A673 (cell line): ENCODE data around the gene CYBA. TPM values are rescaled to one million over a fixed set of nuclear protein-coding genes. Genes with fewer than 3 reads are reported as not detected.

Experiments used
- BruUV-seq: library from RNA; stranded (reverse); fragments of 400-500 nt; replicated peaks from 2 replicates; lab custom pipeline; 2021; lab: Mats Ljungman, UMichigan
- CTCF ChIA-PET: fragments of 300-600 bp; sonication (Branson Sonifier 250); formaldehyde crosslinking; loops from one replicate; lab custom pipeline; 2022; ENCODE audit warnings: antibody characterized with exemption; lab: Charles Lee
- POLR2A ChIA-PET: fragments of 300-600 bp; sonication (Branson Sonifier 250); formaldehyde crosslinking; loops from one replicate; lab custom pipeline; 2022; ENCODE audit warnings: antibody characterized with exemption; ENCODE audit not compliant: low non-redundant PET; lab: Charles Lee
- DNase-seq: peaks from one replicate; pipeline ENCODE4 v3.0.0-alpha.2; 2015; ENCODE audit warnings: low spot score
- H3K27ac ChIP-seq: fragments of 200-600 bp; sonication (generic); 2 replicates; pipeline ENCODE4 v1.5.1; 2016; ENCODE audit warnings: mixed run types, low read depth, mild to moderate bottlenecking, mixed read lengths, antibody characterized with exemption, low read length; ENCODE audit not compliant: poor library complexity, severe bottlenecking
- H3K27me3 ChIP-seq: fragments of 200-600 bp; sonication (generic); replicated peaks from 2 replicates; pipeline ENCODE4 v1.6.1; 2017; ENCODE audit warnings: mixed run types, low read depth, mild to moderate bottlenecking, mixed read lengths, antibody characterized with exemption, low read length; ENCODE audit not compliant: insufficient read depth, poor library complexity
- H3K36me3 ChIP-seq: fragments of 200-600 bp; sonication (generic); 2 replicates; pipeline ENCODE4 v1.6.1; 2016; ENCODE audit warnings: mixed run types, mild to moderate bottlenecking, mixed read lengths, antibody characterized with exemption, low read length; ENCODE audit not compliant: insufficient read depth, poor library complexity, severe bottlenecking
- H3K4me1 ChIP-seq: fragments of 200-600 bp; sonication (generic); 2 replicates; pipeline ENCODE4 v1.6.1; 2017; ENCODE audit warnings: mixed run types, mild to moderate bottlenecking, mixed read lengths, antibody characterized with exemption, low read length; ENCODE audit not compliant: insufficient read depth, poor library complexity, severe bottlenecking
- H3K4me3 ChIP-seq: fragments of 200-600 bp; sonication (generic); 2 replicates; pipeline ENCODE4 v1.5.1; 2016; ENCODE audit warnings: low read depth, mixed run types, mild to moderate bottlenecking, mixed read lengths, low read length; ENCODE audit not compliant: poor library complexity, severe bottlenecking
- H3K9me3 ChIP-seq: fragments of 200-600 bp; sonication (generic); 2 replicates; pipeline ENCODE4 v1.6.1; 2016; ENCODE audit warnings: mixed run types, low read depth, mild to moderate bottlenecking, mixed read lengths, antibody characterized with exemption, low read length; ENCODE audit not compliant: poor library complexity, severe bottlenecking
- EZH2 ChIP-seq: fragments of 200-600 bp; sonication (generic); IDR thresholded peaks from 2 replicates; pipeline ENCODE4 v1.6.1; 2017; ENCODE audit warnings: borderline replicate concordance, low read depth, mild to moderate bottlenecking, mixed read lengths, antibody characterized with exemption, low read length; ENCODE audit not compliant: poor library complexity, severe bottlenecking
- intact Hi-C: fragments of 100-400 bp; cut with micrococcal nuclease; formaldehyde crosslinking; loops from one replicate; pipeline ENCODE4 v1.10.0; 2022; ENCODE audit not compliant: unreplicated experiment
- total RNA-seq: library from RNA; stranded (reverse); gene quantifications from 2 replicates; pipeline ENCODE4 v1.2.3, GENCODE V29; 2021
- TF ChIP-seq, protein P1 (sequence below): fragments of 300-800, 200-600 bp; sonication (generic); conservative IDR thresholded peaks from 2 replicates; pipeline ENCODE4 v1.5.1; 2017; ENCODE audit warnings: low read depth, mild to moderate bottlenecking, antibody characterized with exemption, low read length, moderate library complexity, mixed read lengths

CYBA gene
- total RNA-seq, 1 experiment from 2014 or later: 44.7 TPM

- no TSS peak for BruUV-seq
- H3K27ac ChIP-seq: no peak overlapping the region
- CTCF ChIA-PET: no interaction called here
- H3K36me3 ChIP-seq: peaks cover 27% of the 10 kb centered on the region
- POLR2A ChIA-PET: interaction anchor here (0.6 kb wide), 1 partner anchor 141 kb away, joined by 3 read pairs; no protein-coding TSS in a partner anchor
- H3K9me3 ChIP-seq: no peaks in the 10 kb centered on the region
- no peaks in the 10 kb centered on the region for H3K4me1 ChIP-seq
- no peaks in the 10 kb centered on the region for H3K27me3 ChIP-seq
- no peak for TF ChIP-seq EZH2
- TF ChIP-seq, protein P1, sequence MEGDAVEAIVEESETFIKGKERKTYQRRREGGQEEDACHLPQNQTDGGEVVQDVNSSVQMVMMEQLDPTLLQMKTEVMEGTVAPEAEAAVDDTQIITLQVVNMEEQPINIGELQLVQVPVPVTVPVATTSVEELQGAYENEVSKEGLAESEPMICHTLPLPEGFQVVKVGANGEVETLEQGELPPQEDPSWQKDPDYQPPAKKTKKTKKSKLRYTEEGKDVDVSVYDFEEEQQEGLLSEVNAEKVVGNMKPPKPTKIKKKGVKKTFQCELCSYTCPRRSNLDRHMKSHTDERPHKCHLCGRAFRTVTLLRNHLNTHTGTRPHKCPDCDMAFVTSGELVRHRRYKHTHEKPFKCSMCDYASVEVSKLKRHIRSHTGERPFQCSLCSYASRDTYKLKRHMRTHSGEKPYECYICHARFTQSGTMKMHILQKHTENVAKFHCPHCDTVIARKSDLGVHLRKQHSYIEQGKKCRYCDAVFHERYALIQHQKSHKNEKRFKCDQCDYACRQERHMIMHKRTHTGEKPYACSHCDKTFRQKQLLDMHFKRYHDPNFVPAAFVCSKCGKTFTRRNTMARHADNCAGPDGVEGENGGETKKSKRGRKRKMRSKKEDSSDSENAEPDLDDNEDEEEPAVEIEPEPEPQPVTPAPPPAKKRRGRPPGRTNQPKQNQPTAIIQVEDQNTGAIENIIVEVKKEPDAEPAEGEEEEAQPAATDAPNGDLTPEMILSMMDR: no peak
- peak overlapping the region; percentile 90 for H3K4me3 ChIP-seq
- intact Hi-C loops: no loop called here
- DNase-seq: no peak
Measured at GRCh38 chr16:88661468-88661867, 10.6 kb upstream of the CYBA start.

- H3K4me1 ChIP-seq: no peaks in the 10 kb centered on the region
- no peak for DNase-seq
- H3K9me3 ChIP-seq: no peaks in the 10 kb centered on the region
- CTCF ChIA-PET: no interaction called here
- no peak overlapping the region for H3K4me3 ChIP-seq
- no TSS peak for BruUV-seq
- TF ChIP-seq, protein P1: no peak
- TF ChIP-seq EZH2: no peak
- no peak overlapping the region for H3K27ac ChIP-seq
- no peaks in the 10 kb centered on the region for H3K27me3 ChIP-seq
- POLR2A ChIA-PET: no interaction called here
- H3K36me3 ChIP-seq: peaks cover 45% of the 10 kb centered on the region
- intact Hi-C loops: no loop called here
Measured at GRCh38 chr16:88659160-88659559, 8.3 kb upstream of the CYBA start.

DNA sequence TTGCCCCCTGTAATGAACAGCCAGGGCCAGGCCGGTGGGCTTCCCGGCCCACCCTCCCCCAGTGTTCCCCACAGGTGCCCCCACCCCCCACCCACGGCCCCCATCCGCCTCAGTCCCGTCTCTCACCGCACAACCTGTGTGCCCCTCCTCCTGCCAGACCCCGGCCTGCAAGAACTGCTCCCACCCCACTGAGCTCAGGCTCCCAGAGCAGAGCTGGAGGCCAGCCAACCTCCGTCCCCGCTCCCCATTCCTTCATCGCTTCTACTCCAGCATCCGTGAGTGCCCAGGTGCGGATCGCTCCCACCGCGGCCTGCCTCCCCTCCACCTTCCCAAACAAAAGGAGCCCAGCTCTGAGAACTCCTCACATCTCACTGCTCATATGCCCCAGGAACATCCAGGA, 7.9 kb upstream of the CYBA start:
- Histone ChIP-seq H3K36me3 (peaks cover 46% of the 10 kb centered on the region), H3K9me3 (no peaks in the 10 kb centered on the region), H3K27me3 (no peaks in the 10 kb centered on the region), H3K27ac (no peak overlapping the region), H3K4me1 (no peaks in the 10 kb centered on the region), H3K4me3 (no peak overlapping the region)
- CTCF ChIA-PET: no interaction called here
- TF ChIP-seq, protein P1: no peak
- TF ChIP-seq EZH2: no peak
- POLR2A ChIA-PET: no interaction called here
- no peak for DNase-seq
- BruUV-seq: no TSS peak
- intact Hi-C loops: no loop called here
